ENCODE results near the gene TAS2R42. TPM values are rescaled to one million over a fixed set of nuclear protein-coding genes. Genes with fewer than 3 reads are reported as not detected.

Gene TAS2R42
- total RNA-seq, 1 donor from 2014 or later: not detected

DNA sequence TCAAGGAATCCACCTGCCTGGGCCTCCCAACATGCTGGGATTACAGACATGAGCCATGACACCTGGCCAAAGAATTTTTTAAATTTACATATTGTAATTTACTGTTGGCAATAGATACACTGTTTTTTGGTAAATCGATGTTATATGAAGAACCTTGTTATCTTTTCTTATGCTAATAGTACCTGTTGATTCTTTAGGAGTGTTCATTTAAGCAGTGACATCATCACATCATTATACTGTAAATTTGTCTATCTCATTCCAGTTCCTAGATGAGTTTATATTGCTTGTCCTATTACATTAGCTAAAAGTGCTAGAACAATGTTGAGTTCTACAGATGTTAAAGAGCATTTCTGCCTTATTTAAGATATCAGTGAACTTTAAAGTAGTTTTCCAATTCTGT is 39.3 kb downstream of the TAS2R42 start:
- Mint-ChIP-seq H3K27me3 (ENCODE audit: low read depth) (no peaks in the 10 kb centered on the region), H3K4me3 (no peak overlapping the region), H3K36me3 (peaks cover 44% of the 10 kb centered on the region), H3K4me1 (no peaks in the 10 kb centered on the region), H3K27ac (no peak overlapping the region), H3K9me3 (peaks cover 47% of the 10 kb centered on the region)
- TF ChIP-seq, protein P1, sequence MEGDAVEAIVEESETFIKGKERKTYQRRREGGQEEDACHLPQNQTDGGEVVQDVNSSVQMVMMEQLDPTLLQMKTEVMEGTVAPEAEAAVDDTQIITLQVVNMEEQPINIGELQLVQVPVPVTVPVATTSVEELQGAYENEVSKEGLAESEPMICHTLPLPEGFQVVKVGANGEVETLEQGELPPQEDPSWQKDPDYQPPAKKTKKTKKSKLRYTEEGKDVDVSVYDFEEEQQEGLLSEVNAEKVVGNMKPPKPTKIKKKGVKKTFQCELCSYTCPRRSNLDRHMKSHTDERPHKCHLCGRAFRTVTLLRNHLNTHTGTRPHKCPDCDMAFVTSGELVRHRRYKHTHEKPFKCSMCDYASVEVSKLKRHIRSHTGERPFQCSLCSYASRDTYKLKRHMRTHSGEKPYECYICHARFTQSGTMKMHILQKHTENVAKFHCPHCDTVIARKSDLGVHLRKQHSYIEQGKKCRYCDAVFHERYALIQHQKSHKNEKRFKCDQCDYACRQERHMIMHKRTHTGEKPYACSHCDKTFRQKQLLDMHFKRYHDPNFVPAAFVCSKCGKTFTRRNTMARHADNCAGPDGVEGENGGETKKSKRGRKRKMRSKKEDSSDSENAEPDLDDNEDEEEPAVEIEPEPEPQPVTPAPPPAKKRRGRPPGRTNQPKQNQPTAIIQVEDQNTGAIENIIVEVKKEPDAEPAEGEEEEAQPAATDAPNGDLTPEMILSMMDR (IDR thresholded peaks at IDR 0.05; ENCODE audit: unreplicated experiment): no peak
- DNase-seq (ENCODE audit: low spot score in 2 of 2, unreplicated experiment in 2 of 2): no peak

DNA sequence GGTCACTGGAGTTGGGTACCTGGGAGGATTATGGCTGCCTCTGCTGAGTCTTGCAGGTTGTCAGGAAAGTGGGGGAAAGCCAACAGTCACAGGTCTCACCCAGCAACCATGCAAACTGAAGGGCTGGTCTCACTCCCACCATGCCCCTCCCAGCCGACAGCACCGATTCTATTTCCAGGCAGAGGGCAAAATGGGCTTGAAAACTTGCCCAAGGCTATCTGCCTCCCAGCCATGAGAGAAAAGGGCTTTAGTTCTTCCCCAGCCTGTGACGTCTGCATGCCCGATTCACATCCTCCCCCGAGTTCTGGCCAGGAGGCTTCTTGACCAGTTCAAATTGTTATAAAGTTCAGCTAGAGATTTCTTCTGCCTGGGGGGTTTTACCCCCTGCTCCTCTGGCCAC is 42.4 kb downstream of the TAS2R42 start:
- TF ChIP-seq, protein P1 (IDR thresholded peaks at IDR 0.05; ENCODE audit: unreplicated experiment): no peak
- Mint-ChIP-seq H3K4me1 (no peaks in the 10 kb centered on the region), H3K9me3 (peaks cover 46% of the 10 kb centered on the region), H3K36me3 (peaks cover 52% of the 10 kb centered on the region), H3K27me3 (ENCODE audit: low read depth) (no peaks in the 10 kb centered on the region), H3K27ac (no peak overlapping the region), H3K4me3 (no peak overlapping the region)
- no peak for DNase-seq (ENCODE audit: low spot score in 2 of 2, unreplicated experiment in 2 of 2)

DNA sequence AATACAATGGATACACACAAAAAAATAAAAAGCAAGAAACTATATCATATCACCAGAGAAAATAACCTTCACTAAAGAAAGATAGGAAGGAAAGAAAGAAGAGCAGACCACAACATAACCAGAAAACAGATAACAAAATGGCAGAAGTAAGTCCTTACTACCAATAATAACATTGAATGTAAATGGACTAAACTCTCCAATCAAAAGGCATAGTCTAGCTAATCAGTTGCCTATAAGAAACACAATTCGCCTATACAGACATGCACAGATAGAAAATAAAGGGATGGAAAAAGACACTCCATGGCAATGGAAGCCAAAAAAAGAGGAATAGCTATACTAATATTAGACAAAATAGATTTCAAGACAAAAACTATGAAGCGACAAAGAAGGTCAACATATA is 43.4 kb downstream of the TAS2R42 start:
- H3K27ac Mint-ChIP-seq: no peak overlapping the region
- no peak overlapping the region for H3K4me3 Mint-ChIP-seq
- H3K36me3 Mint-ChIP-seq: peaks cover 51% of the 10 kb centered on the region
- H3K4me1 Mint-ChIP-seq: no peaks in the 10 kb centered on the region
- H3K9me3 Mint-ChIP-seq: peaks cover 48% of the 10 kb centered on the region
- DNase-seq (ENCODE audit: low spot score in 2 of 2, unreplicated experiment in 2 of 2): no peak
- no peaks in the 10 kb centered on the region for H3K27me3 Mint-ChIP-seq (ENCODE audit: low read depth)
- TF ChIP-seq, protein P1 (IDR thresholded peaks at IDR 0.05; ENCODE audit: unreplicated experiment): no peak

GRCh38 chr12:11136075-11136474 is 50.7 kb downstream of the TAS2R42 start:
- no peak overlapping the region for H3K4me3 Mint-ChIP-seq
- TF ChIP-seq, protein P1 (IDR thresholded peaks at IDR 0.05; ENCODE audit: unreplicated experiment): no peak
- no peaks in the 10 kb centered on the region for H3K27me3 Mint-ChIP-seq (ENCODE audit: low read depth)
- no peaks in the 10 kb centered on the region for H3K4me1 Mint-ChIP-seq
- no peak overlapping the region for H3K27ac Mint-ChIP-seq
- H3K9me3 Mint-ChIP-seq: peaks cover 5% of the 10 kb centered on the region
- H3K36me3 Mint-ChIP-seq: peaks cover 9% of the 10 kb centered on the region
- no peak for DNase-seq (ENCODE audit: low spot score in 2 of 2, unreplicated experiment in 2 of 2)

Other genes with a start within 250 kb of the TAS2R42 start
- gene TAS2R14, start 247.7 kb downstream of the TAS2R42 start, total RNA-seq: 4.5 to 6.7 TPM (median 5.4 TPM) in 3 replicates
- 3.3 to 3.4 TPM (median 3.3 TPM) in 3 replicates for gene TAS2R50, start 200.0 kb downstream of the TAS2R42 start, total RNA-seq
- 3.8 to 5.0 TPM (median 4.8 TPM) in 3 replicates for gene TAS2R20, start 188.6 kb downstream of the TAS2R42 start, total RNA-seq
- gene TAS2R19, start 164.3 kb downstream of the TAS2R42 start, total RNA-seq: 8.0 to 9.5 TPM (median 8.5 TPM) in 3 replicates
- 9.3 to 9.7 TPM (median 9.5 TPM) in 3 replicates for gene TAS2R31, start 155.5 kb downstream of the TAS2R42 start, total RNA-seq
- 3.8 to 3.9 TPM (median 3.9 TPM) in 3 replicates for gene TAS2R46, start 124.6 kb downstream of the TAS2R42 start, total RNA-seq
- gene TAS2R43, start 94.6 kb downstream of the TAS2R42 start, total RNA-seq: 1.9 to 2.9 TPM (median 2.2 TPM) in 3 replicates
- gene TAS2R30, start 52.3 kb downstream of the TAS2R42 start, total RNA-seq: 5.4 to 7.2 TPM (median 6.2 TPM) in 3 replicates
- 11.8 to 12.6 TPM (median 12.3 TPM) in 3 replicates for gene SMIM10L1, start 15.7 kb downstream of the TAS2R42 start, total RNA-seq
- not detected in 3 replicates for gene PRB3, start 82.8 kb upstream of the TAS2R42 start, total RNA-seq
- gene PRB4, start 123.5 kb upstream of the TAS2R42 start, total RNA-seq: not detected in 3 replicates
- not detected in 3 replicates for gene PRB2, start 208.6 kb upstream of the TAS2R42 start, total RNA-seq